HUES48 (cell line): ENCODE data around the gene SSX1.
"Not testable (repeated sequence)": the region's sequence is repeated elsewhere in the genome, so short reads cannot be mapped to it uniquely, and the experiment has no call there.

Source experiments
- H3K27ac ChIP-seq: one replicate; pipeline ENCODE4 v1.7.0; 2013; ENCODE audit warnings: low read depth, low read length, inconsistent platforms
- H3K27me3 ChIP-seq: 2 replicates; pipeline ENCODE4 v1.6.1; 2013; ENCODE audit warnings: mild to moderate bottlenecking, low read length; ENCODE audit not compliant: control insufficient read depth, insufficient read depth
- H3K36me3 ChIP-seq: 2 replicates; pipeline ENCODE4 v1.6.1; 2013; ENCODE audit warnings: low read length; ENCODE audit not compliant: control insufficient read depth, insufficient read depth
- H3K4me1 ChIP-seq: 2 replicates; pipeline ENCODE4 v1.6.1; 2013; ENCODE audit warnings: mild to moderate bottlenecking, low read length; ENCODE audit not compliant: control insufficient read depth, insufficient read depth
- H3K4me3 ChIP-seq: 2 replicates; pipeline ENCODE4 v1.5.1; 2013; ENCODE audit warnings: mild to moderate bottlenecking, low read depth, low read length
- H3K9ac ChIP-seq: 2 replicates; pipeline ENCODE4 v1.6.1; 2013; ENCODE audit warnings: mild to moderate bottlenecking, low read depth, low read length, moderate library complexity
- H3K9me3 ChIP-seq: 2 replicates; pipeline ENCODE4 v1.6.1; 2013; ENCODE audit warnings: low read length; ENCODE audit not compliant: control insufficient read depth, insufficient read depth

The SSX1 gene

GRCh38 chrX:48255062-48255796, at the start of gene SSX1:
Gene SSX1, plus strand, starts transcription at chrX:48255392. Its CDS starts 1,850 bp downstream, at chrX:48257242.
- H3K9ac ChIP-seq, H3K9me3 ChIP-seq, H3K4me3 ChIP-seq: not testable (repeated sequence)

GRCh38 chrX:48214341-48214740, 40.9 kb upstream of the SSX1 start:
- H3K9ac ChIP-seq, H3K4me3 ChIP-seq, H3K4me1 ChIP-seq, H3K27me3 ChIP-seq, H3K27ac ChIP-seq, H3K36me3 ChIP-seq: not testable (repeated sequence)
- peaks cover 20% of the 10 kb centered on the region for H3K9me3 ChIP-seq

More at GRCh38 chrX:48255062-48255796, at the start of gene SSX1:
- not testable (repeated sequence) for H3K36me3 ChIP-seq, H3K4me1 ChIP-seq, H3K27ac ChIP-seq, H3K27me3 ChIP-seq

- H3K27ac ChIP-seq, H3K9ac ChIP-seq, H3K4me3 ChIP-seq, H3K4me1 ChIP-seq, H3K36me3 ChIP-seq, H3K27me3 ChIP-seq: not testable (repeated sequence)
- H3K9me3 ChIP-seq = peaks cover 31% of the 10 kb centered on the region
Measured at GRCh38 chrX:48224196-48224595, 31.0 kb upstream of the SSX1 start.

- not testable (repeated sequence) for H3K27ac ChIP-seq, H3K9me3 ChIP-seq, H3K36me3 ChIP-seq, H3K27me3 ChIP-seq, H3K4me1 ChIP-seq, H3K4me3 ChIP-seq, H3K9ac ChIP-seq
Measured at GRCh38 chrX:48252945-48253344, 2.2 kb upstream of the SSX1 start.

- H3K9me3 ChIP-seq = peaks cover 16% of the 10 kb centered on the region
- H3K27ac ChIP-seq, H3K27me3 ChIP-seq, H3K9ac ChIP-seq, H3K36me3 ChIP-seq, H3K4me3 ChIP-seq, H3K4me1 ChIP-seq: not testable (repeated sequence)
Measured at GRCh38 chrX:48274365-48274764, 19.2 kb downstream of the SSX1 start.

GRCh38 chrX:48278958-48279357, 23.8 kb downstream of the SSX1 start:
- H3K4me1 ChIP-seq = no peaks in the 10 kb centered on the region
- H3K9me3 ChIP-seq = peaks cover 26% of the 10 kb centered on the region
- no peak overlapping the region for H3K27ac ChIP-seq
- H3K27me3 ChIP-seq = no peaks in the 10 kb centered on the region
- no peak overlapping the region for H3K4me3 ChIP-seq
- no peaks in the 10 kb centered on the region for H3K36me3 ChIP-seq
- no peak overlapping the region for H3K9ac ChIP-seq

- not testable (repeated sequence) for H3K36me3 ChIP-seq, H3K4me1 ChIP-seq, H3K4me3 ChIP-seq, H3K27me3 ChIP-seq, H3K9ac ChIP-seq, H3K27ac ChIP-seq
- H3K9me3 ChIP-seq = peaks cover 26% of the 10 kb centered on the region
Measured at GRCh38 chrX:48280729-48281128, 25.5 kb downstream of the SSX1 start.

GRCh38 chrX:48306175-48306574, 51.0 kb downstream of the SSX1 start:
- Histone ChIP-seq H3K36me3 (no peaks in the 10 kb centered on the region), H3K9ac (no peak overlapping the region), H3K4me3 (no peak overlapping the region), H3K27ac (no peak overlapping the region), H3K9me3 (peaks cover 4% of the 10 kb centered on the region), H3K4me1 (no peaks in the 10 kb centered on the region), H3K27me3 (no peaks in the 10 kb centered on the region)

- H3K4me3 ChIP-seq, H3K27ac ChIP-seq, H3K36me3 ChIP-seq, H3K9me3 ChIP-seq, H3K9ac ChIP-seq, H3K4me1 ChIP-seq, H3K27me3 ChIP-seq: not testable (repeated sequence)
Measured at GRCh38 chrX:48313996-48314395, 58.8 kb downstream of the SSX1 start.
